GM18868 (cell line): ENCODE measurements around the gene STAG3.
A peak's percentile ranks its signal among the peaks of the same experiment; 100 is the strongest.
"Not testable (repeated sequence)": the region's sequence is repeated elsewhere in the genome, so short reads cannot be mapped to it uniquely, and the experiment has no call there.

Experiments
- ATAC-seq: cut with Tn5 transposase; IDR thresholded peaks from one replicate; pipeline ENCODE4 v1.9.1; 2021; ENCODE audit warnings: mild to moderate bottlenecking, moderate library complexity; ENCODE audit not compliant: unreplicated experiment

The STAG3 gene, protein sequence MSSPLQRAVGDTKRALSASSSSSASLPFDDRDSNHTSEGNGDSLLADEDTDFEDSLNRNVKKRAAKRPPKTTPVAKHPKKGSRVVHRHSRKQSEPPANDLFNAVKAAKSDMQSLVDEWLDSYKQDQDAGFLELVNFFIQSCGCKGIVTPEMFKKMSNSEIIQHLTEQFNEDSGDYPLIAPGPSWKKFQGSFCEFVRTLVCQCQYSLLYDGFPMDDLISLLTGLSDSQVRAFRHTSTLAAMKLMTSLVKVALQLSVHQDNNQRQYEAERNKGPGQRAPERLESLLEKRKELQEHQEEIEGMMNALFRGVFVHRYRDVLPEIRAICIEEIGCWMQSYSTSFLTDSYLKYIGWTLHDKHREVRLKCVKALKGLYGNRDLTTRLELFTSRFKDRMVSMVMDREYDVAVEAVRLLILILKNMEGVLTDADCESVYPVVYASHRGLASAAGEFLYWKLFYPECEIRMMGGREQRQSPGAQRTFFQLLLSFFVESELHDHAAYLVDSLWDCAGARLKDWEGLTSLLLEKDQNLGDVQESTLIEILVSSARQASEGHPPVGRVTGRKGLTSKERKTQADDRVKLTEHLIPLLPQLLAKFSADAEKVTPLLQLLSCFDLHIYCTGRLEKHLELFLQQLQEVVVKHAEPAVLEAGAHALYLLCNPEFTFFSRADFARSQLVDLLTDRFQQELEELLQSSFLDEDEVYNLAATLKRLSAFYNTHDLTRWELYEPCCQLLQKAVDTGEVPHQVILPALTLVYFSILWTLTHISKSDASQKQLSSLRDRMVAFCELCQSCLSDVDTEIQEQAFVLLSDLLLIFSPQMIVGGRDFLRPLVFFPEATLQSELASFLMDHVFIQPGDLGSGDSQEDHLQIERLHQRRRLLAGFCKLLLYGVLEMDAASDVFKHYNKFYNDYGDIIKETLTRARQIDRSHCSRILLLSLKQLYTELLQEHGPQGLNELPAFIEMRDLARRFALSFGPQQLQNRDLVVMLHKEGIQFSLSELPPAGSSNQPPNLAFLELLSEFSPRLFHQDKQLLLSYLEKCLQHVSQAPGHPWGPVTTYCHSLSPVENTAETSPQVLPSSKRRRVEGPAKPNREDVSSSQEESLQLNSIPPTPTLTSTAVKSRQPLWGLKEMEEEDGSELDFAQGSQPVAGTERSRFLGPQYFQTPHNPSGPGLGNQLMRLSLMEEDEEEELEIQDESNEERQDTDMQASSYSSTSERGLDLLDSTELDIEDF

DNA sequence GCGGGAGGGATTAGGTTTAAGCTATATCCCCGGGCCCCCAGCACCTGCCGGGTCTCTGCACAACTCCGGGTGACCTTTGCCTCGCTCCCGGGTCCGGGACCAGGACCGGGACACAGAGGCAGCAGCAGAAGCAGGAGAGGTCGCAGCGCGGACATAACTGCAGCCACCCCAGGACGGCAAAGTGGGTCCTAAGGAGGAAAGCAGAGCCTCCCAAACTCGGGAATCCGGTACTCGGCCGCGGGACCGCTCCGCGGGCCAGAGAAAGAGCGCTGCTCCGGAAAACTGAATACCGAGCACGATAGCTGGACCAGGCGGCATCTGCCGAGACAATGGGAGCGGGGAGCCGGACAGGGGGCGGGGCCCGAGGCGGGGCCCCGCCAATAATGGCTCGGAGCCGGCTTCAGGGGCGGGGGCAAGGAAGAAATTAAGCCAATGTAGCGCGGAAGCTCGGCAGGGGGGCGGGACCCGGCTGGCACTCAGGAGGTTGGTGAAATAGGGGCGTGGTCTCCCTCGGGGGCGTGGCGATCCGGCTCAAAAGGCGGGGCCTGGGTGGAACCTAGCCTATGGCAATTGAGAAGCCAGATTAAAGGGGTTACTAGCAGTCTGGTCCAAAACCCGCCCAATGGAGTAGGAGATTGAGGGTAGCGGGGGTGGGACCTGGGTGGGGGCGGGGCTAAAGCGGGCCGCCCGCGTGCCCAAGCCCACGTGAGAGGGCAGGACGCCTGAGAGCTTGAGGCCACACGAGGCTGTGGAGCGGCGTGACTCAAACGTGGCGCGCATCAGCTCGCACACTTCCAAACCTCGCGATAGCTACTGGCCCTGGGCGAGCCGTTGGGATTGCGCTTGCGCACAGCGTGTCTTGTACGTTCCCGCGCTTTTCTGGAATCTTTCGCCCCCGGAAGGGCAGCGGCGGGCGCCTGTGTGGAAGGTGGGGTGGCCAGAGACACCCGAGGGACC is at the start of gene STAG3, which contains the start of gene GPC2:
Gene STAG3, plus strand, starts transcription at position 874 of the 957 bp plus-strand sequence. CDS start 2,639 bp downstream, outside the sequence.
Gene GPC2, minus strand, starts transcription at position 337 of the 957 bp plus-strand sequence. Its CDS starts 182 bp downstream, at position 155.
- ATAC-seq: peak; percentile 84

DNA sequence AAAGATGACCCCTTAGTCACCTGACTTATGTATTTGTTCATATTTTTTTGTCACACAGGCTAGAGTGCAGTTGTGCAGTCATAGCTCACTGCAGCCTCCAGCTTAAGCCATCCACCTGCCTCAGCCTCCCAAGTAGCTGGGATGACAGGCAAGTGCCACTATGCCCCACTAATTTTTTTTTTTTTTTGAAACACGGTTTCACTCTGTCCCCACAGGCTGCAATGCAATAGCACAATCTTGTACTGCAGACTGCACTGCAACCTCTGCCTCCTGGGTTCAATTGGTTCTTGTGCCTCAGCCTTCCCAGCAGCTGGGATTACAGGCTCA is 49.1 kb upstream of the STAG3 start:
- ATAC-seq: no peak

GRCh38 chr7:100130220-100130607 is 47.5 kb upstream of the STAG3 start:
- ATAC-seq: not testable (repeated sequence)

DNA sequence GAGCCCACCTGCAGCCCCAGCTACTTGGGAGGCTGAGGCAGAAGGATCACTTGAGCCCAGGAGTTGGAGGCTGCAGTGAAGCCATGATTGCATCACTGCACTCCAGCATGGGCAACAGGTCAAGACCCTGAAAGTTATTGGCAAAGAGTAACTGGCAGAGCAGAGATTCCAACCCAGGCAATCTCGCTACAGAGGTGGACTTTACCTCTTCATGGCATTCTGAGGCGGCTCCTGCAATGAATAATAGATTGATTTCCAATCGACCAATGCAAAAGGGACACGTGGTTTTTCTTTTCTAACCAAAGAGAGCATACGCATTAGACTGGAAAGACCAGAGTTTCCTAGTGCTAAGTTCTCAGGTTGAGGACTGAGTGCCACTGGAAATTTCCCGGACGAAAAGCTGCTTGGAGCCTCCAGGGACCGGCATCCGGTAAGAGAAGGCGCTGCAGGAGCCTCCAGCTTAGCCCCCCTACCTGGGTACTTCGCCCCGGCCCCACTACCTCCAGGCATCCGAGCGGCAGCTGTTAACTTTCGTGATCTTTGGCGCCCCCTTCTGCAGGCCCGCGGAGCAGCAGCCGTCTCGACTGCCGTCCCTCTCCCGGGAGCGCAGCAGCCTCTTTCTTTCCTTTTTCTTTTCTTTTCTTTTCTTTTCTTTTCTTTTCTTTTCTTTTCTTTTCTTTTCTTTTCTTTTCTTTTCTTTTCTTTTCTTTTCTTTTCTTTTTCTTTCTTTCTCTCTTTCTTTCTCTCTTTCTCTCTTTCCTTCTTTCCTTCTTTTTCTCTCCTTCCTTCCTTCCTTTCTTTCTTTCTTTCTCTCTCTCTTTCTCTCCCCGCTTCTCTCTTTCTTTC is 46.9 kb upstream of the STAG3 start:
- ATAC-seq: no peak

DNA sequence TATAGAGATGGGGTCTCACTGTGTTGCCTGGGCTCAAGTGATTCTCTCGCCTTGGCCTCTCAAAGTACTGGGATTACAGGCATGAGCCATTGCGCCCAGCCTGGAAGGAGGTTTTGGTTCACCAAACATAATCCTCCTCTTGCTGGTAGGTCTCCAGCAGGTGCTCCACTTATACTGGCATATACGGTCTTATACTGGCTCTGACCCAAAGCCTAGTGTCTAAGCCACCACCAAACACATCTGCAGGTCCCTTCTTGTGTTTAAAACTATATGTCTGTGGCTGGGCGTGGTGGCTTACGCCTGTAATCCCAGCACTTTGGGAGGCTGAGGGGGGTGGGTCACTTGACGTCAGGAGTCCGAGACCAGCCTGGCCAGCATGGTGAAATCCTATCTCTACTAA is 45.6 kb upstream of the STAG3 start:
- no peak for ATAC-seq

DNA sequence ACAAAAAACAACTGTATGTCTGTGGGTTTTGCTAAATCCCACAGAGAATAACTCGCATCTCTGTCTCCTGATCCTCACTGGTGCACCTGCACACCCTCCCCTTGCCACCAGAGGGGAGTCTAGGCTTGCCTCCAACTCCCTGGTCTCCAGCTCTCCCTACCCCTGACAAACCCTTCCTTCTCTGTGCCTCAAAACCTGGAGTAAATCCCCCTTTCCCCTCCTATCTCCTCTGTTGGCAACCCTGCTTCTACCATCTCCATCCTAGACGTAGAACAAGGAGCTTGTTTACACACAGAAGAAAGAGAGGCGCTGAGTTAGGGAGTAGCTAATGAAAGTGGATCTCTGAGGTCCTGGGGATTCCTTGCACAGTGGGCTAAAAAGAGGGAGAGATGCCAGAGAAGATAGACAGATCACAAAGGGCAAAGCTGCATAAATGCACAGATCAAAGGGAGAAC is 45.0 kb upstream of the STAG3 start:
- peak; percentile 50 for ATAC-seq

GRCh38 chr7:100137851-100138760 is 39.6 kb upstream of the STAG3 start:
- no peak for ATAC-seq

- no peak for ATAC-seq
Observed at GRCh38 chr7:100141555-100141949, 36.2 kb upstream of the STAG3 start.

- ATAC-seq: no peak
Observed at GRCh38 chr7:100142461-100142860, 35.3 kb upstream of the STAG3 start.

DNA sequence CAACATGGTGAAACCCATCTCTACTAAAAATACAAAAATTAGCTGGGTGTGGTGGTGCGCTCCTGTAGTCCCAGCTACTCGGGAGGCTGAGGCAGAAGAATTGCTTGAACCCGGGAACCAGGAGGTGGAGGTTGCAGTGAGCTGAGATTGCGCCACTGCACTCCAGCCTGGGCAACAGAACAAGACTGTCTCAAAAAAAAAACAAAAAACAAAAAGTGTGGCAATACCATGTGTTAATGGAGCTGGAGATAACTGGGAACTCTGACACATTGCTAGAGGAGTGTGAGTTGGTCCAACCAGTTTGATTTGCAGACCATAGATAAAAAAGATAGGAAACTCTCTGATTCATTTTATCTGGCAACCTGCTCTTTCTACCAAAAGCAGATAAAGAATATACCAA is 31.4 kb upstream of the STAG3 start:
- not testable (repeated sequence) for ATAC-seq

- no peak for ATAC-seq
Observed at GRCh38 chr7:100147278-100147677, 30.4 kb upstream of the STAG3 start.

GRCh38 chr7:100148225-100148558 is 29.5 kb upstream of the STAG3 start:
- ATAC-seq: no peak

DNA sequence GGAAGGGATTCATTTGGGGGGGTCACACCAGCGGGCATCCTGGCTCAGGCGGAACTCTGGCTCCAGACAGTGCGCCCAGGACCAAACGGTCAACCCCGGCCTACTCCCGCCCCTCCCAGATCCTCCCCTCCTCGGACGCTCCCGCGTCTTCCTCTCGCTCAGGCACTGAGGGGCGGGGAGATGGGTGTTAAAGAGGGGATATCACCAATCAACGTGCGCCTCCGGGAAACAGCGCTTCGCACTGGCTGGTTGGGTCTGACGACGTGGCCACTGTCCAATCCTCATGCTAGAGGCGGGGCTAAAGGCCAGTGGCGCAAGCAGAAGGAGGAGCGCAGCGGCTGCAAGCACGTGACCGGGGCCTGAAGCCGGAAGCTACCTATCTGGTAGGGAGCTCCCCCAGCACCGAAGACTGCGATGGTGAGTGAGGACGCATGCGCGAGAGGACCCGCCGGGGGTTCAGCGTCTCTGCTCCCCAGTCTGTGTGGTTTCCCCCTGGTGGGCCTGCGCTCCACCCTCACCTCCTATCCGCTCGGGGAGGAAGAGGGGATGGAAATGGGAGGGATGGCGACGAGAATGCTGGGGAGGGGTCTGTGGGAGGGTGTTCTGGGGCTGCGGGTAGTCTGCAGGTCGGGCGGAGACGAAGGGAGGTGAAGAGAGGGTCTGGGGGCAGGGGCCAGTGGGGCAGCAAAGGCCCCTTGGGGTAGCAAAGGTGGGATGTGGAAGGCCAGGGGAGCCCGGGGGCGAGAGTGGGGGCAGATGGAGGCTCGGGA is 29.0 kb upstream of the STAG3 start, which contains the start of gene LAMTOR4:
Gene LAMTOR4, plus strand, starts transcription at position 360 of the 770 bp plus-strand sequence. Its CDS starts 55 bp downstream, at position 415.
- ATAC-seq: peak; percentile 98

GRCh38 chr7:100152404-100152803 is 25.3 kb upstream of the STAG3 start:
- no peak for ATAC-seq

DNA sequence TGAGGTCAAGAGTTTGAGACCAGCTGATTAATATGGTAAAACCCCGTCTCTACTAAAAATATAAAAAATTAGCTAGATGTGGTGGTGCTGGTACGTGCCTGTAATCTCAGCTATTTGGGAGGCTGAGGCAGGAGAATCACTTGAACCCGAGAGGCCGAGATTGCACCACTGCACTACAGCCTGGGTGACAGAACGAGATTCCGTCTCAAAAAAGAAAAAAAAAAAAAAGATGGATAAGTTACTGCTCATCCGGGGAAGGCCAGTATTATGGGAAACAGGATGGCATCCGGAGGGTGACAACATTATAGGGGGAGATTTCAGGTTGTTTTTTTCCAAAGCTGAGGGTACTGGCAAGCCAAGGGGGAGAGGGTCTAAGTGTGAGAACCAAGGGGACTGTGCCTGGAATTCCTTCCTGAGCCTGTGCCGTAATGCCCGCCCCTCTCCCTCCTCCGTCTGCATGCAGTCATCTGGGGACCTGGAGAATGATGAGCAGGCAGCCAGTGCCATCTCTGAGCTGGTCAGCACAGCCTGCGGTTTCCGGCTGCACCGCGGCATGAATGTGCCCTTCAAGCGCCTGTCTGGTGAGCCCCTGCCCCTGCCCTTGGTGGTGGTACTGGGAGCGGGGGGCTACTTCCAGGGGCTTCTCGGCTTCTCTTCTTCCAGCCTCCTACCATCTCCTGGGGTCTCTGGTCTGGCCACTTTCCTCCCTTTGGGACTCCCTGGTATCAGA is 24.6 kb upstream of the STAG3 start:
- no peak for ATAC-seq

GRCh38 chr7:100153708-100154535 is 23.8 kb upstream of the STAG3 start:
- ATAC-seq: no peak
